Activated CD4-positive, alpha-beta T cell treated with anti-CD3 and anti-CD28 coated beads, Interleukin-2, amount 10 ng/mL, durations not matched to agents 24 days and 14 days (primary cell): ENCODE measurements around the gene STX16. TPM values are rescaled to one million over a fixed set of nuclear protein-coding genes. Genes with fewer than 3 reads are reported as not detected.

Experiments
- DNase-seq: peaks from one replicate; pipeline ENCODE4 v3.0.0; 2022
- H3K27ac Mint-ChIP-seq: one replicate; pipeline ENCODE4 v1.8.0; 2022; ENCODE audit warnings: mild to moderate bottlenecking, mixed read lengths
- H3K27me3 Mint-ChIP-seq: one replicate; pipeline ENCODE4 v1.8.0; 2022; ENCODE audit warnings: mixed read lengths
- H3K36me3 Mint-ChIP-seq: one replicate; pipeline ENCODE4 v1.8.0; 2022; ENCODE audit warnings: low read depth, mild to moderate bottlenecking, mixed read lengths
- H3K4me1 Mint-ChIP-seq: one replicate; pipeline ENCODE4 v1.8.0; 2021; ENCODE audit warnings: mixed read lengths
- H3K4me3 Mint-ChIP-seq: one replicate; pipeline ENCODE4 v1.8.0; 2022; ENCODE audit warnings: mild to moderate bottlenecking, moderate library complexity, mixed read lengths
- H3K9me3 Mint-ChIP-seq: one replicate; pipeline ENCODE4 v1.8.0; 2021; ENCODE audit warnings: mixed read lengths
- intact Hi-C: fragments of 100-400 bp; cut with micrococcal nuclease; formaldehyde crosslinking; loops from one replicate; pipeline ENCODE4 v1.15.1; 2023
- total RNA-seq: library from RNA; stranded (reverse); gene quantifications from 2 replicates; pipeline ENCODE4 v1.2.3, GENCODE V29; 2022

Gene STX16
- total RNA-seq, 1 donor from 2014 or later: 110 TPM

DNA sequence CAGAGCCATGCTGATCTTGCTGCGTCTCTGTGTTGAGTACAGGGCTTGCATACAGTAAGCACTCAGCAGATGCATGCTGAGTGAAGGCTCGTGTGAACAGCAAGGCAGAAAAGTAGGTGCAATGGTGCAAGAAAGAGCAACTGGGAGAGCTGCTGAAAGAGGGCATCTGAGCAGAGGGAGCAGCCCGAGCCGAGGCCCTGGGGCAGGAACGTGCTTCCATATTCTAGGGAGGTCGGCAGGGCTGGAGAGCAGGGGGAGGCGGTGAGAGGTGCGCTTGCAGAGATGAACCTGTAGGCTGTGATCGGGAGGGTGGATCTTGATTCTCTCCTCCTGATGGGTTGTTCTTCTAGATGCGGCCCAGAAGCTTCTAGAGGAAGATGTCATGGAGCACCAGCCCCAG, 26.4 kb upstream of the STX16 start:
- H3K4me1 Mint-ChIP-seq: no peaks in the 10 kb centered on the region
- no peaks in the 10 kb centered on the region for H3K9me3 Mint-ChIP-seq
- DNase-seq: no peak
- H3K27ac Mint-ChIP-seq: no peak overlapping the region
- H3K27me3 Mint-ChIP-seq: peaks cover 2% of the 10 kb centered on the region
- no peak overlapping the region for H3K4me3 Mint-ChIP-seq
- H3K36me3 Mint-ChIP-seq: no peaks in the 10 kb centered on the region
- intact Hi-C loops: no loop called here

DNA sequence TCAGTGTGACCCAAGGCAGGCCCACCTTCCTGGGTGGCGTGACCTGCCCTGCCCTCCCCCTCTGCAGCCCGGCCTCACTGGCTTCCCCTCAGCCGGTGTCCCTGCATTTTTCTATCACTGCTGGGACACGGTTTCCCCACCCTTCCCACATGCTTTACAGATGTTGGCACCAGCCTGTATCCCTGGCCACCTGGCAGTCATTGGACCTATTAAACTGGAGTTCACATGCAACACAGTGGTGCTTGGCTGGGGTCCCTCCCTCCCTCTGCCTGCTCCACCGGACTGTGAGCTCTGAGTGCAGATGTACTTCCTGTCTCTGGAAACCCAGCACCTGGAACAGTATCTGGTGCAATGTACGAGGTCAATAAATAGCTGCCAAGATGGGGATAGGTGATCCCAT, 25.5 kb upstream of the STX16 start:
- H3K4me3 Mint-ChIP-seq: no peak overlapping the region
- H3K4me1 Mint-ChIP-seq: no peaks in the 10 kb centered on the region
- intact Hi-C loops: no loop called here
- no peaks in the 10 kb centered on the region for H3K36me3 Mint-ChIP-seq
- H3K9me3 Mint-ChIP-seq: no peaks in the 10 kb centered on the region
- DNase-seq: no peak
- H3K27ac Mint-ChIP-seq: no peak overlapping the region
- no peaks in the 10 kb centered on the region for H3K27me3 Mint-ChIP-seq

DNA sequence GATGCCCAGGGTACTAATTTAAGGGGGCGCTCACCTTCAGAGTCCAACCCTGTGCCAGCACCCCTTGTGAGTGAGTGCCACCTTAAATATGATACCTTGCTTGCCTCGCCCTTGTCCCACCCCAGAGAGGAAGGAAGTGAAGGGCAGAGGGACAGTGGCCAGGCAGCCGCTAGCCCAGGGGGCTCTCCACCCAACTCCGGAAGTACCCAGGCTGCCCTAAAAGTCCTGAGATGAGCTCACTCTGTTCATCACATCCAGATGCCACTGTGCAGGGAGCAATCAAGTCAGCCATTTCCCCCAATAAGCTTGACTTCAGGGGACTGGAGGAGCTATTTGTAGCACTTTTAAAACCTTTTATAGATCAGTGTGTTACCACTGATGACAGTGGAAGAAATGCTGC, 25.0 kb upstream of the STX16 start:
- no peaks in the 10 kb centered on the region for H3K9me3 Mint-ChIP-seq

DNA sequence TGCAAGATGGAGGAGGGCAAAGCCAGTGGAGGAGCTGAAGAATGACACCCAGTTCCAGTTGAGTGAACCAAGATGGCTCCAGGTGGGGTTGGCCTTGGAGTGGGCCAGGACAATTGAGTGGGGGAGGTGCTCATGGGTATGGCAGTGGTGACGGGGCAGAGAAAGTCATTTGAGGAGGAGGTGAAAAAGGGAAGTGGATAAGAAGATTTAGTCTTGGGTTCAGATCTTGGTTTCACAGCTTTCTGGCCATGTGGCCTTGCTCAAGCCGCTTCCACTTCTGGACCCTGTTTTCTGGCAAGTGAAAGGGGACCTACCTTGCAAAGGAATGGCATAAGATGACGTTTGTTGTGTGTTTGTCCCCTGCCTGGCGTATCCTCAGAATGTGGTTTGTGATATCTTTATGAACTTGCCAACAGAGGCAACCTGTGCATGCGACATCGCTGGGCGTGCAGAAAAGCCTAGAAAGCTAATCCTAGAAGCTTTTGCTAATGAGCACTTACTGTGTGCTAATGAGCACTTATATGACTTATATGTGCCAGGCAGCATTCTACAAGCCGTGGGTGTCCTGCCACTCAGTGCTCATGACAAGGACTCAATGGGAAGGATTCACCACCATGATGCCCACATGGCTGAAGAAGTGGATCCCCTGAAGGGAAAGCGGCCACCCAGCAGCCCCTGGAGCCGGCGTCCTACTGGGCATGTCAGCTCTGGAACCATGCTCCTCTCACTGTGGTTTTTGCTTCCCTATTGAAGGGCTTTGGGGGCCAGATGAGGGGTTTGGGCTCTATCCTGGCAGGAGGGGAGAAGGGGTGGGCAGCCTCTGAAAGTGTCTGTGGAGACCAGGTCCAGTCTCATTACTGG, 23.6 kb upstream of the STX16 start:
- no peaks in the 10 kb centered on the region for H3K36me3 Mint-ChIP-seq
- H3K27me3 Mint-ChIP-seq: no peaks in the 10 kb centered on the region
- H3K9me3 Mint-ChIP-seq: no peaks in the 10 kb centered on the region
- H3K4me3 Mint-ChIP-seq: no peak overlapping the region
- no peaks in the 10 kb centered on the region for H3K4me1 Mint-ChIP-seq
- intact Hi-C loops: no loop called here
- no peak for DNase-seq
- H3K27ac Mint-ChIP-seq: no peak overlapping the region

More for the DNA sequence above, 25.0 kb upstream of the STX16 start:
- no peak overlapping the region for H3K4me3 Mint-ChIP-seq
- H3K27me3 Mint-ChIP-seq: no peaks in the 10 kb centered on the region
- H3K27ac Mint-ChIP-seq: no peak overlapping the region
- H3K36me3 Mint-ChIP-seq: no peaks in the 10 kb centered on the region
- DNase-seq: no peak
- H3K4me1 Mint-ChIP-seq: no peaks in the 10 kb centered on the region
- intact Hi-C loops: no loop called here

DNA sequence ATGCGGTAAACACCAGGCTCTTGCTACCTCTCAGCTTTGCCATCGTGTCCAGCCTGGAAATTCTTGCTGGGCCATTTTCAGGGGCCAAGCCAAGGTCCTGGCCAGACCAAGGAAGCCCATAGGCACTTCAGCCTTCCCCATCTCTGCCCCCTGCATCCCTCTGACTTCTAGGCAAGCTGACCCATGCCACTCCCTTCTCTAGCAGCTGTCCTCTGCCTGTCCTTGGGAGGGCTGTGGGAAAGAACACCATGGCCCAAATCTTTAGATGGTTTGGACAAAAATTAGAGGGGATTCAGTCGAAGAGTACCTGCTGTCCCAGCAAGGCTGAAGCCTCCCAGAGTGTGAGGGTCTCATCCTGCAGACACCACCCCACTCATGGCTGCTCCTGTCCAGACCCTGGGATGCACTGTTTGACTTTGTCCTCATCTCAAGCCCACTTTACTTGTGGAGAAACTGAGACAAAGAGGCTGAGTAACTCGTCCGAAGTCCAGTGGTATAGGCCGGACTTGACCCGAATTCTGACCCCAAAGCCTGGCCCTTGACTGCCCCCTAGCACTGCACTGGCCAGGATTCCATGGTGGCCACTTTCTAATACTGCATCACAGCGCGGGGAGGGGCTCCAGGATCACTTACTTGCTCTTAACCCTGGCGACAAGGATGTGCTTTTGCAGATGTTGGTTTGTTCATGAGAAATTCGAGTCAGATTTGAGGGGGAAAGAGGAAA, 22.4 kb upstream of the STX16 start:
- no peaks in the 10 kb centered on the region for H3K36me3 Mint-ChIP-seq
- no peaks in the 10 kb centered on the region for H3K9me3 Mint-ChIP-seq
- H3K27ac Mint-ChIP-seq: no peak overlapping the region
- H3K27me3 Mint-ChIP-seq: no peaks in the 10 kb centered on the region
- intact Hi-C loops: no loop called here
- DNase-seq: no peak
- H3K4me1 Mint-ChIP-seq: no peaks in the 10 kb centered on the region
- H3K4me3 Mint-ChIP-seq: no peak overlapping the region

DNA sequence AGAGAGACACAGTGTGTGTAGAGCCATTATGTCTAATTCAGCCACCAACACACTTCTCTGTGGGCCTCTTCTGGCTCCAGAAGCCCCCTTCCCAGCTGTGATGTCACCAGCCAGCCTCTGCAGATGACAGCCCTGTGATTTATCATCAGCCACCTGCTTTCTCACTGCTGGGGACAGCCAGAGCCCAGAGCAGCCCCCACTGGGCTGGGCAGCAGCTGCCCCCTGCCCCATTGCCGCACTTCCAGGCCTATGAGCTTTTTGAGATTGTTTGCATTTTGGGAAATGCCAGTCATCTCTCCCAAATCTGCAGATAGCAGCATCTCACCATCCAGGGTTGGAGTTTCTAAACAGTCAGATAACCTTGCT, 21.9 kb upstream of the STX16 start:
- intact Hi-C loops: no loop called here
- Mint-ChIP-seq H3K9me3 (no peaks in the 10 kb centered on the region), H3K27me3 (no peaks in the 10 kb centered on the region), H3K4me3 (no peak overlapping the region), H3K4me1 (peaks cover 4% of the 10 kb centered on the region), H3K36me3 (no peaks in the 10 kb centered on the region), H3K27ac (no peak overlapping the region)
- DNase-seq: no peak

DNA sequence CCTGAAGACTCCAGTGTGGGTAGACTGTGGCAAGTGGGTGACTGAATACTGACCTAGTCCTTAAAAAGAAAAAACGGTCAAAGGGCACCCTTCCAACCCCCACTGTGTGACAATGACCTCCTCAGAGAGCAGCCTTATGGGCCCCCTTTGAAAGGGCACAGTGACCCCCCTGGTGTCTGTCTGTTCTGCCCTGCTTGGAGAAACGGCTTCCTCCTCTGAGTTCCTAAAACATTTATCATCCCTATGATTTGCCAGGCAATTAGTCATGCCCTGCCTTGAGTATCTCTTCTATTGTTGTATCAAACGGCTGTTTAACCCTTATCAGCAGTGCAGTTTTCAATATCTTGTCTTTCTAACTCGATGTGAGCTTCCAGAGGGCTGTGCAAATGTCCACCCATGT, 21.0 kb upstream of the STX16 start:
- no peak for DNase-seq
- H3K27ac Mint-ChIP-seq: no peak overlapping the region
- intact Hi-C loops: loop anchor here (10.0 kb wide), 1 partner anchor 145 kb away; no protein-coding TSS in a partner anchor
- no peaks in the 10 kb centered on the region for H3K27me3 Mint-ChIP-seq
- H3K9me3 Mint-ChIP-seq: no peaks in the 10 kb centered on the region
- H3K36me3 Mint-ChIP-seq: no peaks in the 10 kb centered on the region
- peaks cover 12% of the 10 kb centered on the region for H3K4me1 Mint-ChIP-seq
- no peak overlapping the region for H3K4me3 Mint-ChIP-seq

DNA sequence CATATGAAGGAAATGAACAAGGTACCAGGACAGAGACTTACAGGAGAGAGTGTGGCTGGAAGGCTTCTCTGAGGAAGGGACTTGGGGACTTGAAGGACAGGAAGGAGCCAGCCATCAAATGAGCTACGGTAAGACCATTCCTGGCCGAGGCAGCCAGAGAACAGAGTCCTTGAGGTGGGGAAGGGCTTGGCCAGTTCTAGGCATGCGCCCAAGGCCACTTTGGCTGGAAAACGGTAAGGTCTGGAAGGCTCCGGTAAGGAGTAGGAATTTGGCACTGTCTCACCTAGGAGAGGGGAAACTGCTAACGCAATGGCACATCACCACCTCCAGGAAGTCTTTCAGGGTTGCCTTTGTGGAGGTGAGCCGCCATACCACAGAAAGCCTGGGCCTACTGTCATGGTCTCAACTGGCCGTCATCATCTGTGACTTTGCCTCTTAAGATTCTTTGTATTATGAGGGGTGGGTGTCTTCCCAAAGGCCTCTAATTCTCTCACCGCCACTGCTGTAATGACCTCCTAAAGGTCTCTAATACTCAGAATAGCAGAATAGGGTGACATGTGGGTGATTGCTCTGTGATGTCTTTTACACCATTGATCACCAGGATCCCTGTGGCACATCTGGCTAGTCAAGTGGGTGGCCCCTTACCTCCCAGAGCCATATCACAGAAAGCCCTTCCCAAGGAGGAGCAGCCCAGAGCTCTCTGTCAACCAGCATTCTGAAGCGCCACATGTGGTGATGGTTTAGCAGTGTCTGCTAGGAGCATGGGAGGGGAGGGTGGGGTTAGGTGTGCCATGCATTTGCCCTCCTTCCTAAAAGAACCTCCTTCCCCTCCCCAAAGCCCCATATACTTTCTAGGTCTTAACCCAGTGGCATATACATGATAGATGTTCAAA, 17.7 kb upstream of the STX16 start:
- H3K4me3 Mint-ChIP-seq: no peak overlapping the region
- intact Hi-C loops: loop anchor here (1.0 to 10.0 kb wide), 2 partner anchors 18 to 149 kb away; partner anchors contain the start of gene STX16
- no peaks in the 10 kb centered on the region for H3K36me3 Mint-ChIP-seq
- H3K27me3 Mint-ChIP-seq: no peaks in the 10 kb centered on the region
- no peaks in the 10 kb centered on the region for H3K9me3 Mint-ChIP-seq
- no peak overlapping the region for H3K27ac Mint-ChIP-seq
- DNase-seq: no peak
- H3K4me1 Mint-ChIP-seq: peaks cover 13% of the 10 kb centered on the region

DNA sequence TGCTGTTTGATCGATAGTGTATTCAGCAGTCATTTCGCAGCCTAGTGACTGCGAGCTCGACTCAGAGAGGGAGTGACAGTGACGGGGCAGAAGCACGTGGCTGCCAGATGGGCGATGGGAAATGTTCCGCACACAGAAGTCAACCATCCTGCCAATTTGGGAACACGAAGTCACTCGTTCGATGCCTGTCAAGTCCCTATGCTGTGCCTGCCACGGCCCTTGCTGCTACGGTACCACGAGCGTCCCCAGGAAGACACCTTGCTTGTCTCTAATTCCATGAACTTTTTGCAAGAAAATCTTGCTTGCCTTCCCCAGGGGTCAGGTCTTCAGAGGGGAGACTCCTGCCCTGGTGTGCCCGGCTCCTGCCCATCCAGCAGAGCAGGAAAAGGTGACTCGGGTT, 17.0 kb upstream of the STX16 start:
- intact Hi-C loops: loop anchor here (1.0 to 10.0 kb wide), 2 partner anchors 17 to 149 kb away; partner anchors contain the start of gene STX16
- Mint-ChIP-seq H3K4me3 (no peak overlapping the region), H3K27me3 (peaks cover 2% of the 10 kb centered on the region), H3K9me3 (no peaks in the 10 kb centered on the region), H3K36me3 (no peaks in the 10 kb centered on the region), H3K27ac (peak overlapping the region; percentile 75), H3K4me1 (peaks cover 13% of the 10 kb centered on the region)
- no peak for DNase-seq

DNA sequence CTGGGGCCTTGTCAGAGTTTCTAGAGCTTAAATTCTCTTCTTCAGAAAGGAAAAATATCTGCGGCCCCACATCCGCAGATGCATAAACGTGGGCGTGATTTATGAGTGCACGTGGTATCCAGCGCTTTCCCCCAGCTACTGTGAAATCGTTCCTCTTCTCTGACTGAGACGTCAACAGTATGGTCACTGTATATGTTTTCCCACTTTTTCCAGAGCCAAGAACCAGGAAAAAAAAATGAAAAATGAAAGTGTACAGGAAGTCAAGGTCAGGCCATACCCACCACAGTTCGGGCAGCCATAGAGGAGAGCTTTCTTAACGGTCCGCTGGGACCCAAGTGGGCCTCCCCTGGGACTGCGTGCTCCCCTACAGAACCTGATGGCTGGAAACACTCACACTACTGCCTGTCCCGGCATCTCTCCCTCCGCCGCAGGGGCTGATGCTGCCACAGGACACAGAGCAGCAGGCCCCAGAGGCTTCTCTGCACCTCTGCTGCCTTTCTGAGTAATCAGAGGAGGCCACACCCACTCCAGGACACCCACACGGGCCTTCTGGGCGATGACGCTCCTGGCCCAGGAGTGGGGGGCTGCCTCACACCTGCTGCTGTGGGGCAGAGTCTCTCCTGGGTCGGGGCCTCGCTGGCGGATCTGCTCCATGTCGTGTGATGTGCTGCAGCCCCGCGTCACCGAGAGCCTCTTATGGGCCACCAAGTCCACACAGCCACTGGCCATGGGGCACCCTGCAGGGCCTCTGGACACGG, 16.4 kb upstream of the STX16 start:
- no peak for DNase-seq
- H3K4me1 Mint-ChIP-seq: peaks cover 13% of the 10 kb centered on the region
- H3K9me3 Mint-ChIP-seq: no peaks in the 10 kb centered on the region
- no peaks in the 10 kb centered on the region for H3K36me3 Mint-ChIP-seq
- H3K27me3 Mint-ChIP-seq: peaks cover 9% of the 10 kb centered on the region
- H3K4me3 Mint-ChIP-seq: peak overlapping the region; percentile 26
- peak overlapping the region; percentile 74 for H3K27ac Mint-ChIP-seq
- intact Hi-C loops: loop anchor here (1.0 to 10.0 kb wide), 2 partner anchors 17 to 150 kb away; partner anchors contain the start of gene STX16

DNA sequence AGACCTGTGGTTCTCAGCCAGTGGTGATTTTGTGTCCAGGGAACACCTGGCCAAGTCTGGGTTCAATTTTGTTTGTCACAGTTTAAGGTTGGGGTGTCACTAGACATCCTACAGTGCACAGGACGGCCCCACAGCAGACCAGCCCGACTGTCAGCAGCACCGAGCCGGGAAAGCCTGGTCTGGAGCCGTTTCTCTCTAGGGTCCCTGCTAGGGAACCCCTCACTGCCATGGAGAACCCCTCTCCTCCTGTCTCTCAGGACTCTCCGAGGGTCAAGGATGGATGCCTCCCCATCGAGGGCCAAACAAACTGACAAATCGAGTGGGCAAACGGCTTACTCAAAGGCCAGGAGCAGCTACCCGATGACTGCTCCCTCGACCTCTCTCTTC, 15.8 kb upstream of the STX16 start:
- Mint-ChIP-seq H3K9me3 (no peaks in the 10 kb centered on the region), H3K4me1 (peaks cover 13% of the 10 kb centered on the region), H3K36me3 (no peaks in the 10 kb centered on the region), H3K4me3 (peak overlapping the region; percentile 26), H3K27me3 (peaks cover 15% of the 10 kb centered on the region), H3K27ac (peak overlapping the region; percentile 74)
- intact Hi-C loops: loop anchor here (10.0 kb wide), 1 partner anchor 150 kb away; no protein-coding TSS in a partner anchor
- no peak for DNase-seq

DNA sequence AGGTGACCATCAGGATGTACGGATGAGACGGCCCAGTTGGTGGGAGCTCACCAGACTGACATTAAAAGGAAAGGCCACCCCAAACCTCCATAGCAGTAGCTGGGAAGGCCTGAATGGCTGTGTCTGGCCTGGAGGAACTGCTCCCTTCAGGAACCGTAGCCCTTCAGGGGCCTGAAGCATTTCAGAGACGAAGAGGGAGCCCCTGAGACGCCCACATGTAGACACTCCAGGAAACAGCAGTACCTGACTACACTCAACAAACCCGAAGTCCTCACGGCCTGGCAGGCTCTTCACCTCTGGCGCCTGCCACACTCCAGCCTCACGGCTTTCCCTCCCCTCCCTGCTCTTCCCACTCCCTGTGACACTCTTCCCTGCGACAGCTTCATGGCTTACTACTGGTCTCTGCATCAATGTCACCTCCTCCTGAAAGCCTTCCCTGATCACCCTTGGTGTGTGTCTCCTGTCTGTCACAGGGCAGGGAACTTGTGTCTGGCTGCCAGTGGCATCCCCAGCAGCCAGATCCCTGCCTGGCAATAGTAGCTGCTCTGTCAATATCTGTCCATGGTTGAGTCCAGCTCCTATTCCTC, 14.6 kb upstream of the STX16 start:
- Mint-ChIP-seq H3K9me3 (no peaks in the 10 kb centered on the region), H3K4me1 (peaks cover 13% of the 10 kb centered on the region), H3K36me3 (no peaks in the 10 kb centered on the region), H3K4me3 (no peak overlapping the region), H3K27ac (peak overlapping the region; percentile 22), H3K27me3 (peaks cover 19% of the 10 kb centered on the region)
- intact Hi-C loops: loop anchor here (10.0 kb wide), 1 partner anchor 152 kb away; no protein-coding TSS in a partner anchor
- no peak for DNase-seq
